Middle frontal gyrus (tissue), 1 donor: ENCODE data around the gene NDEL1.
A peak's percentile ranks its signal among the peaks of the same experiment; 100 is the strongest.

Source experiments
- DNase-seq: peaks from one replicate; pipeline ENCODE4 v3.0.0-alpha.2; 2015; ENCODE audit warnings: low spot score; ENCODE audit errors: extremely low spot score

NDEL1 gene

DNA sequence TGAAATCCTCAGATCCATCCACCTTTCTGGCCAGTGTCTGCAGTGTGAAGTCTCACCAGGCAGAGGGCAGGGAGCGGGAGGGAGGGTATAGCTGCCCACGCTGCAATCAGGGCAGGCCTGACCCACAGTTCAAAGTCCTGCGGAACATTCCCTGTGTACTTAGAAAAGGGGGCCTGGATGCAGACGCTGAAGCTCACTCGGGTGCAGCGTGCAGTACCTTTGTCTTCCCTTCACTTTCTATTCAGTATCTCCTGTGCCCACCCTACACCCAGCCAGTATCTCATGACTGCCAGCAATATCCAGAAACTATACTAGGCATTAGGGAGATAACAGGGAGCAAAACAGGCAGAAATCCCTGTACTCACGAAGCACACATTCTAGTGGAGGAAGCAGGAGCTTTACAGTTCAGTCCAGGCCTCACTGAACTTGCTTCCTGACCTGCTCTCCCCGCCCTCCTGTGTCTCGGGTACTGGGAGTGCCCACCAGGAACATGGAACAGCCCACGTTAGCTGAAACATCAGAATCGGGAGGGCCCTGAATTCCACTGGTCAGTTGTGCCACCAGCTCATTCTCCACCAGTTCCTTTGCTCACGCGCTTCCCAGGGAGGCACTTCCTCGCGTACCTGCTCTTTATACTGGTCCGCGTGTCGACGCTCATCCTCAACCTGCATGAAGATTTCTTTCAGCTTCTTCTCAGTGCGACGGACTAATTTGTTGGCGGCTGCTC lies 42.2 kb downstream of the NDEL1 start:
- DNase-seq = no peak

DNA sequence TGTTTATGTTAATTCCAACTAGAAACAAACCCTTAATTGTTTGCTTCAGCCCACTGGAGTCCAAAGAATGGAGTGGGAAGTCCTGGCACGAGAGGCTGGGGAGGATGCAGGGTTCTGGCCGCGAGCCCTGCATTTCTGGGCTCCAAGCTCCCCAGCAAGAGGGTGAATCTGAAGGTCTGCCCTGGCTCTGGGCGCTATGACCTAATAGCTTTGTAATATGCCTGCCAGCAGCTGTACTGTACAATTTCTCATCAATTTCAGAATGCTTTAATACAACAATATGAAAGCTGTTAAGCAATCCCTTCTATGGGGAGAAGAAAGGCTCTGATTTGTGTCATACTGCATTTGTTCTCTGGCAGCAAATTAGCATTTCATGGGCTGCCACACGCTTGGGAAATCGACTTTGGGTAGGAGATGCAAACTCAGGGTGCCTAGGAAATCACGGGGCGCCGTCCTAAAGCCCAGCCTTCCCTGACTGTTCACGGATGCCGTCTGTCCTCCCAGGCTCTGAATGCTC lies 43.8 kb downstream of the NDEL1 start:
- peak; percentile 65 for DNase-seq

DNA sequence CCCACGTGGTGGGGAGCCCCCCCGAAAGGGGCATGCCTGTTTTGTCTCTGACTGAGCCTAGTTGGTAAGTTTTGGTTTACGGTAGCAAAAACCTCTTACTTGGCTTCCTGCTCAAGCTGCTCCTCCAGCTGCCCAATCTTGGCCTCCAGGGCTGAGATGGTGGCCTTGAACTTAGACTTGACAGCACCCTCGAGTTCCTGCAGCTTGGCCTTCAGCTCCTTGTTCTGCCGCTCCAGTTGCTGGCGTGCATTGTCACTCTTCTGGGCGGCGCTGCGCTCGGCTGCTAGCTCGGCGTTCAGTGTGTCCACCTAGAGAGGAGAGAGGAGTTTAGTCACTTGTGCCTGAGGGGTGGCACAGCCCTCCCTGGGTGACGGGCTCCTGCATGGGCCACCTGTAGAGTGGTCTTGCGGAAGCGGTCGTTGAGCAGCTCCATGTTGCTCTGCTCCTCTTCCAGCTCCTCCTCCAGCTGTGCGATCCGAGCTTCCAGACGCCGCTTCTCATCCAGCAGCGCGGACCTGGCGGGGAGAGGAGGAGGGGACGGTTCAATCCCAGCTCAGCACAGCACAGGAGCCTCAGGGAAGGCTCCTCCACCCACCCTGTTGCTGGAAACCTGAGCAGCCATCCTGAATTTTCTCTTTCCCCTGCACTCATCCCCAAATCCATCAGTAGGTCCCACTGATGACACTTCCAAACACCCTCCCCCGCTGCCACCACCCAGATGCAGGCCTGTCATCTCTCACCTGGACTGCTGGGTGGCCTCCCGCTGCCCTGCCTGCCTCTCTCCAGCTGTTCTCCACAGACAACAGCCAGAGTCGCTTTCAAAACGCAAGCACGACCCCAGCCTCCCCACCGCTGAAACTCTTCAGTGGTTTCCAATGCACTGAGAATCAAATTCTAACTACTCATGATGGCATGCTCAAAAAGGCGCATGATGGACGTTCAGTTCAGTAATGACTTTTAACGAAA lies 44.6 kb downstream of the NDEL1 start:
- no peak for DNase-seq

DNA sequence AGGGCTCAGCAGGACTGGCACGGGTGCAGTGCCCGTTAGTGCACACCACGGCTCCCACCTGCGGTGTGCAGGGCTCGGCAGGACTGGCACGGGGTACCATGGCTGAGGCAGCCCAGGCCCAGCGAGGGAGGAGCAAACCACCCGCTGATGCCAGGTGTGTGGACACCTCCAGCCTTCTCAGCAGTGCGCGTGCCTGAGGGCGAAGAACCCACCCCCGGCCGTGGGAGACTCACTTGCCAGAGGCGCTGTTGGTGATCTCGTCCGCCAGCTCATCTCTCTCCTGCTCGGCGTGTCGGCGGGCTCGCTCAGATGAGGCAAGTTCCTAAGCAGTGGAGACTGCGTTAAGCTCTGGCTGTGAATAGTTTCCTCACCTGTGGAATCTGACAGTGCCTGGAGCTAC lies 45.4 kb downstream of the NDEL1 start:
- no peak for DNase-seq

DNA sequence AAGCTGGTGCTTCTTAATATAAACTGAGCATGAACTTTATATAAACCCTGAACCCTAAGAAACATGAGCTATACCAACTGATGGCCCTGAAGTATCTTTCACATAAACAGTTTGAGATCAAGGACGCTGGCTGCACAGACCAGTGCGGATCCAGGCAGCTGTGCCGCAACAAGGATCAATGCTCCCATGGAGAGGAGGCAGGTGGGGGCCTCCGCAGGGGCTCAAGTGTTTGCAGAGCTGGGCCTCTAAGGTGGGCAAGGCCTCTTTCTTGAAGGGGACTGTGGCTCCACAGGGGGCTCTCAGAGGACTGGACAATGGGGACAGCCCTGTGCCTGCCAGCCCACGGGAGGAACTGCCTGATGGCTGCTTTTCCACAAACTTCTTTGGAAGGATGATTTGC lies 46.0 kb downstream of the NDEL1 start:
- no peak for DNase-seq

DNA sequence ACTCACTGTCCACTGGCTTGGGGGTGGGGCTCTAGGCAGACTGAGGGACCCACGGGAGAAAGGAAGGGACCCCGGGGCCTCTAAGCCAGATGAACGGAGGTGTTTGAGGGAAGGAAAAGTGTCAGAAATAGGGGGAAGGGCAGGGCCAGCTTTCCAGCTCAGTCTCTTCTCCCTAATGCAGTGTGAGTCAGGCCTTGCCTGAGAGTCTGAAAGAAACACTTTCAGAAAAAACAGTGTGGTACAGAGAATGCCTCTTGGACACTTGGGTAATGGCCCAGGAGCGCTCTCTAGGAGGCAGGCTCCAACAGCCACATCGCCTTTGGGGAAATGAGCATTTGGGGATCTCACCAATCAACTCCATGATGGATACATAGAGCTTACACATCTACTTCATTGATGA lies 46.9 kb downstream of the NDEL1 start:
- DNase-seq = no peak

DNA sequence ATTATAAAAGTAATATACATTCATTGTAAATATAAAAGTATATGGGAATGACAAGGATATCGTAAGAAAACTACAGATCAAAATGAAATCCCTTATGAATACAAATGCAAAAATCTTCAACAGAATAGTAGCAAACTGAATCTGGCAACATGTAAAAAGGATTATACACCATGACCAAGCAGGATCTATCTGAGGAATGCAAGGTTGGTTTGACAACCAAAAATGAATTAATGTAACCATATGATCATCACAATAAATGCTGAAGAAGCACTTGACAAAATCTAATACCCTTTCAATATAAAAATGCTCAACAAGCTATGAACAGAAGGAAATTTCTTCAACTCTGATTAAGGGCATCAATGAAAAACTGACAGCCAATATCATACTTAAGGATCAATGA lies 48.8 kb downstream of the NDEL1 start:
- no peak for DNase-seq

DNA sequence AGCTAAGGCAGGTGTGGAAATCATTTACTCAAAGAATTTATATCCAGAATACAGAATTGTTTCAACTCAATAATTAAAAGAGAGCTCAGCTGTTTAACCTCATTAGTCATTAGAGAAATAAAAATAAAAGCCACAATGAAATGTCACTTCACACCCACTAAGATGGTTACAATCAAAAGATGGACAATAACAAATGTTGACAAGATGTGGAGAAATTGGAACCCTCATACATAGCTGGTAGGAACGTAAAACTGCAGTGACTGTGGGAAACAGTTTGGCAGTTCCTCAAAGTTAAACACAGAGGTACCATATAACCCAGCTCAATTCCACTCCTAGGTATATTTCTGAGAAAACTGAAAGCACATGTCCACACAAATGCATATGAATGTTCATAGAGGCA lies 49.8 kb downstream of the NDEL1 start:
- no peak for DNase-seq

DNA sequence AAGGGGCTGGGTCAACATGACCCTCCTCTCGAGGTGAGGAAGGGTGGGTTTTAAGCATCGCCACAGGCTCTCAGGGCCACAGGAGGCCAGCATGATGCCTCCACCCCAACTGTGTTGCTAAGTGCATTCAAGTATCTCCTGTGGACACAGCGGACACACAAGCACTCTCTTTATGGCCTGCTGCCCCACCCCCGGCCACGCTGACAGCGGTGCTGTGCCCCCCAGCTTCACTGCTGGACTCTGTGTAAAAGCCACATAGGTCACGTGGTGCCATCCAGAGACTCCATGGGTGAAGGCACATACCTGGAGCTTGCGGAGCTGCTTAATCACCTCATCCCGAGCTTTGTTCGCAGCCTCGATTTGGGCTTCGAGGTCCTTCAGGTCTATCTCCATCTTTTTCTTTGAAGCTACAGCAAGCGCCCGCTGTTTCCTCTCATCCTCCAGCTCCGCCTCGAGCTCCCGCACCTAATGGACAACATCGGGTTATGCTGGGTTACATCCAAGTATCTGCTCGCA lies 51.5 kb downstream of the NDEL1 start:
- no peak for DNase-seq

DNA sequence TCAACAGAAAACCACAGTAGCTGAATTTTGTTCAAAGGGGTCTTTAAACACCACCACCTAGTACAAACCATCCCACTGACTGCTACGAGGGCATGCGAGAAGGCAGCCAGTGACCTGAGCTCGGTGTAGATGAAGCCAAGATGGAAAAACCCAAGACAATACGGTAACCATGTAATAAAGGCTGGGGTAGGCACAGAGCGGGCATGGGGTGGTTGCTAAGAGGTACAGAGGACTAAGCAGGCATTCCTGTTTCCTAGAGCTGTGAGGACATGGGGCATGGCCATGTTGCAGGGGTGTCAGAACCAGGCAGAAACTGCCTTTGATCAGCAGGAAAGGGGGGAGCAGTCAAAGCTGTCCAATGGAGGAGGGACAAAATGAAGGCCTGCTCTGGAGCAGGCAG lies 52.1 kb downstream of the NDEL1 start:
- DNase-seq = no peak

DNA sequence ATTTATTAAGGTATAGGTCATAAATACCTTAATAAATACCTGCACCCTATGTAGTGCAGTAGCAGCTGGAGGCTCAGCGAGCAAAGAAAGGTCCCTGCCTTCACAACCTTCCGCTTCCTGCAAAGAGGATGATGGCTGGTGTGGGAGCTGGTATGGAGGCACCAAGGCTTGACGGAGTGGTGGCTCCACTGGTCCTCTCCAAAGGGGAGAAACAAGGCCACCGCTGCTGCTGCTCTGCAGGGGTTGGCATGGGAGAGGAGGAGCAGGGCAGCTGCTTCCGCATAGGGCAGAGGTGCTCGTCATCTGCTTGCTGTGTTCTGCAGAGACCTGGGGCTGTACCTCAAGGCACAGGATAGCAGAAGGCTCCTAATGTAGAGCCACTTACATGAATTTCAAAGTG lies 52.8 kb downstream of the NDEL1 start:
- no peak for DNase-seq

DNA sequence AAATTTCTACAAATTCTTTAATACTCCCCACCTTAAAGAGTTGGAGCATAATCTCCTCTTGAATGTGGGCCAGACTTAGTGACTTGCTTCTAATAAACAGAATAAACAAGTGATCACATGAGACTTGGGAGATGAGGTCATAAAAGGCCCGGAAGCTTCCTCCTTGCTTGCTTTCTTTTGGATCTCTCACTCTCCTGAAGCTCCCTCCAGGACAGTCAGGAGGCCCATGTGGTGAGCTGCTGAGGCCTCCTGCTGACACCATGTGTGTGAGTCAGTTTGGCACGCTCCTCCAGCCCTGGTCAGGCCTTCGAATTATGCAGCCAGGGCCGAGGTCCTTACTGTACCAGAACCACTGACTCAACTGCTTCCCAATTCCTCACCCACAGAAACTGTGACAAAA lies 53.2 kb downstream of the NDEL1 start:
- DNase-seq = no peak

DNA sequence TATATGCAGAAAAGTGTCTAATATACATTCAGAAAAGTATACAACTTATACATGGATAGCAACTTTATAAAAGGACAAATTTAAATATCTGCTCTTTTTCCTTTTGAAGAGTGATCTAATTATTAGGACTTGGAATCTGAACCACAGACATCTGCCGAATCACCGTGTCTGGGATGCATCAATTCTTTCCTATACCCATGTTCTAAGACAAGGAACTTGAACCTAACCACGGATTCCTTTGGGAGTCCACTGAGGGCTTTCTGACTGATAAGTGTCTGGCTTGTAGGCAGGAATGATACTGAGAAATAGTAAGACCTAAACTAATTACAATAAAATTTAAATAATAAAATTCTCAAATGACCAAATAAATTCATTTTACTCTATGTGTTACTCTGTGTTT lies 54.2 kb downstream of the NDEL1 start:
- no peak for DNase-seq

DNA sequence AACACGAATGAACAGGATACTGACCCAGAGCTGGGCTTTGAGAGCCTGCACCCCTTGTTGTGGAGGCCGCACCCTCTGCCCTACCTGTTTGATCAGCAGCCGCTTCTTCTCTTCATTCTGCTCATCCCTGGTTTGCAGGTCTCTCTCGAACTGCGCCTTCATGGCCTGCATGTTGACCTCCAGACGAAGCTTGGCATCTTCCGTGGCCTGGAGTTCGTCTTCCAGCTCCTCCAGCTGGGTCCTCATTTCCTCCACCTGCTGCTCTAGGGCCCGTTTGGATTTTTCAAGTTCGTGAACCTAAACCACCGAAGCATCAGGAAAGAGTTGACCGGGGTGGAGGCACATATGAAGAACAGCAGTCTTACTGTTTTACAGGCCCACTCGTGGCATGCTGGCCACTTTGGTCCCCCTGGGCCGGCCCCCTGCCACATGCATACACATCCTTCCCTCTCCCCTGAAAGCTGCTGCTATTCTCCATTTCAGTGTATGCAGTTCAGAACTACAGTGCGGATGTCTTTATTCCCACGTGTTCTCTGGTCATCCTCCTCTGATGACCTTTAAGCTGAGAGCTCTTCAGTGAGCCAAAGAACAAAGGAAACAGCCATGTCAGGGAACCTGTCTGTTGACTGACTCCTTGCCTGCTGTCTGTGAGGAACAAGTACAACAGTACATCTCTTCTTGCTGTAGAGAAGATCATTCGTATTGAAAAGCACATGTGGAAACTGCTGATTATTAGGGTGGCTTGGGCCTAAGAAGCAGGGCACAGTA lies 54.8 kb downstream of the NDEL1 start:
- DNase-seq = no peak

DNA sequence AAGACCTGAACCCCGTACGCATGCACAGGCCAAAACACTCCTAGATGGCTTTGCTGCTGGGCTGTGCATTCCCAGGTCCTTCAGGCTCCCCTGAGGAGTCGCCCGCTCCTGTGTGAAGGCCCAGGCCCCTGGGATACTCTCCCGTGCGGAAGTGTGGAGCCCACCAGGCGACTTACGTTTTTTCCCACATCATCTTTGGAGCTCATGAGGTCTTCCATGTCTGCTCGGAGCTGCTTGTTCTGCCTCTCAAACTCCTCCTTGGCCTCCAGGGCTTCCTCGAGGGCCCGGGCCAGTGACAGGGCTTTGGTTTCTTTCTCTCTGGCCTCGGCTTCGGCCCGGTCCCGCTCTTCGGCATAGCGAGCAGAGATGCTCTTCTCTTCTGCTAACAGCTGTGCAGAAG lies 56.4 kb downstream of the NDEL1 start:
- DNase-seq = no peak

DNA sequence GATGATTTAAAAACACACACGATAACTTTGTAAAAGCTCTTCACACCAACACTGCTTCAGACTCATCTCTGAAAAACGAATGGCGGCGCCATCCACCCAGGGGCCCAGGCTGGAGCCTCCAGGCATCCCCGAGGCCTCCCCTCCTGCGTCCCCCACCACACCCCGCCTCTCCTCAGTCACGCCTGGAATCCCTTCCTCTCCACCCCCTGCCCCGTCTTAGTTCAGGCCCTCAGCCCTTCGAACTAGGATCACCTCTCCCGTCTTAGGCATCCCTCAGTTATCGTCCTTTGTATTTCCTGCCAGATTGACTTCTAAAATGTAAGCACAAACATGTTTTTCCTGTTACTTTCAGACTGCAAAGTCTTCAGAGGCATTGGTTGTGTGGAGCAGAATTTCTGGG lies 58.3 kb downstream of the NDEL1 start:
- DNase-seq = no peak

DNA sequence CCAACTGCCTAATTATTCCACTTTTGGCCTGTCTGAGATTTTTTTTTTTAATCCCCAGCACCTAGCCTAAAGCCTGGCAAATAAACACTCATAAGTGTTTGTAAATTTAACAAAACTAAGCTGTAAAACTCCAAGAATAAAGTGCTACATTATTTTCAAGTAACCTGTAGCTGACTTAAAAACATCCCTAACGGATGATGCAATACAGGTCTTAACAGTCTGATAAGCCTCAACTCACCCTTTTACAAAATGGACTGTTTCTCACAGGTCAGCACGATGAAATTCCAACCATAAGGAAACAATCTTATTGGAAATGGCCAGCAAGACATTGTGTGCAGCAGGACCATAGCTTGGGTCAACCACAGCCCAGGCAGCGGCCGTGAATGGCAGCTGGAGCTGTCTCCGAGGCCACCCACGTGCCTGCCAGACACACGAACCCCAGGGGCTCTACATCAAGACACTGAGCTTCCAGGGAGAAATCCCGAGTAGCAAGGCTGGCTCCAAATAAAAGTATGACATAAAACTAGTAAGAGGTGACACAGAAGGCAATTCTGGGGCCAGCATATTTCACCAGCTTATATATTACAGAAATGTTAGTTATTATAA lies 58.9 kb downstream of the NDEL1 start:
- DNase-seq = no peak

DNA sequence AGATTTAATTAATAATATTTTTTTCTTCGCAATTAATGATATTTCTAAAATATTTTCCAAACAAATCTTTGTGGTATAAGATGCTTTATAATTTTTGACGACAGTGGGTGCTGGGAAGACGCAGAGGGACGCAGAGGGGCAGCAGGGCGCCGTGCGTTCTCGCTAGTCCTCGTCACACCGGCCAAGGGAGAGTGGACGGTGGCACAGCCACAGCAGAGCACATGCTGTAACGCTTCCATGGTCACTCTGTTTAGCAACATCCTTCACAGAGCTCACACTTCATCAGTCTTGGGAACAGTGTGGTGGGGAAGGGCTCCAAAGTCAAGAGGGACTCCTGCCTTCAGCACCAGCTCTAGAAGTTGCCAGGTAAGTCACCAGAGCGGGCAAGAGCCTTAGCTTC lies 60.4 kb downstream of the NDEL1 start:
- DNase-seq = no peak

DNA sequence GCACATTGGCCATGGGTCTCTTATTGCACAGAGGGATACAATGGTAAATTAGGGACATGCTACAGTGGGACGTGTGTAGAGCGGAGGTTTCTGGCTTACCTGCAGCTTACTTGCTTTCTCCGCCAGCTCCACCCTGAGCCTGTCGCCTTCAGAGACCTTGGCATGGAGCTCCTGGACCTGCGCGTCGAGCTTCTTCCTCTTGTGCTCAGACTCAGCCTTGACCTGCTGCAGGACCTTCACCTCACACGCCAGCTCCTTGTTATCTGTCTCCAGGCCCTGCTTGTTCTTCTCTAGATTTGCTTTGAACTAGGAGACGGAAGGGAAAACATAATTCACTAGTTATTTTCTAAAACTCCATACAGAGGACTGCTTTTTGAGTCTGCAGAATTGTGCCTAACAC lies 63.5 kb downstream of the NDEL1 start:
- DNase-seq = no peak

DNA sequence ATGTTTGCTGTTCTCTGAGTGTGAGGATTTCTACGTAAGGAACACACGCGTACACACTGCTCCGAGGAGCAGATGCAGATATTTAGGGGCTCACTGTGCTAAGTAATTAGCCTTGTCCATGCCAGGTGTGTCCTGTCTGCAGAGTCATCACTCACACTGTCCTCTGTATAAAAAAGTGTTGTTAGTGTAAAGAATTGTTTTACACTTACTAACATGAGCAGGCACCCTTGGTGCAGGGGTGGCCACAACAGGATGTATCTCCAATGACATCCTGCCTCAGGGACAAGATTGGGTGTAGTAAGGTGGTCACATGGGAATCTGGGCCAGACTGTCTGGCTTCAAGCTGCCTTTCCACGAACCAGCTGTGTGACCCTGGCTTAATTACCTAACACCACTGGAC lies 63.9 kb downstream of the NDEL1 start:
- DNase-seq = no peak

DNA sequence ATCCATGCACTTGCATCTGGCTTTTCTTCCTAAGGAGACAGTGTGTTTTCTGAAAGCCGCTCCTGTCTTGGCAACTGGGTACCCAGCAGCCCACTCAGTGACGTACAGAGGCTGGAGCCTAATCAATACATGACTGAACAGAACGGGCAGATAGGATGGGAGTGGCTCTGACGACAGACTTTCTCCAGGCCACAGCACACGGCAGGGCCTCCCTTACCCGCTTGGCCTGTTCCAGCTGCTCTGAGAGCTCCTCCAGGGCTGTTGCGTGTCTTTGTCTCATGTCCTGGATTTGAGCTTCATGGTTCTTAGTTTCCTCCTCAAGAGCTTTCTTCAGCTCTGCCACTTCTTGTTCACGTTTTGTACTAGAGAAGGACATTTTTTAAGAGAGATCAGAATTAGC lies 64.9 kb downstream of the NDEL1 start:
- no peak for DNase-seq
